Measurements from ENCODE around the gene GPC6.

Gene GPC6

DNA sequence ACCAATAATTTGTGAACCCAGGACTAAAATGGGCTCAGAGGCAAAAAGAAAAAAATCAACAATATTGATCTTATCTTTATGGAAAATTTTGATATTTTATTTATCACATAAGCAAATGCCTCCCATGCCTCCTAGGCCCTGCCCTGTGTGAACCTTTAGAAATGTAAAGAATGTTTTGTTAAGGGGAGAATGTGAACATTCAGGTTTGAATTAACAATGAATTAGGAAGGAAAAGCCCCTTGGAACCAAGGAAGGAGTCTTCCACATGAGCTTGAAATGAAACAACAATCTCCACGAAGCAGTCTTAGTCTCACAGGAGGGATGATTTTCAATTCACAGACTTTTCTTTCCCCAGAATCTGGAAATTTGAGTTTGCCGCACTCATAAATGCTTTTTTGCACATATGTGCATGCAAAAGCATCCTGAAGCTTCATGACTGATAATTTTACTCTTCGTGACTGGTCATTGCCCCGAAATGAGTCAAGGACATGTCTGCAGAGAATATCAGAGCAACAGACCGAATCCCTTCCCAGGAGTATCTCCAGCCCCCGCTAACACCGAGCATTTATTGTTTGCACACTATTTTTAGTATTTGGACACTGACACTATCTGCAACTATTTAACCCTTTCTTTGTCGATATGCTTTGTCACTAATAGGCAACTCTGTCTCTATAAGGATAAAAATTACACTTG, 1117.7 kb downstream of the GPC6 start:
- DNase-seq = no peak

DNA sequence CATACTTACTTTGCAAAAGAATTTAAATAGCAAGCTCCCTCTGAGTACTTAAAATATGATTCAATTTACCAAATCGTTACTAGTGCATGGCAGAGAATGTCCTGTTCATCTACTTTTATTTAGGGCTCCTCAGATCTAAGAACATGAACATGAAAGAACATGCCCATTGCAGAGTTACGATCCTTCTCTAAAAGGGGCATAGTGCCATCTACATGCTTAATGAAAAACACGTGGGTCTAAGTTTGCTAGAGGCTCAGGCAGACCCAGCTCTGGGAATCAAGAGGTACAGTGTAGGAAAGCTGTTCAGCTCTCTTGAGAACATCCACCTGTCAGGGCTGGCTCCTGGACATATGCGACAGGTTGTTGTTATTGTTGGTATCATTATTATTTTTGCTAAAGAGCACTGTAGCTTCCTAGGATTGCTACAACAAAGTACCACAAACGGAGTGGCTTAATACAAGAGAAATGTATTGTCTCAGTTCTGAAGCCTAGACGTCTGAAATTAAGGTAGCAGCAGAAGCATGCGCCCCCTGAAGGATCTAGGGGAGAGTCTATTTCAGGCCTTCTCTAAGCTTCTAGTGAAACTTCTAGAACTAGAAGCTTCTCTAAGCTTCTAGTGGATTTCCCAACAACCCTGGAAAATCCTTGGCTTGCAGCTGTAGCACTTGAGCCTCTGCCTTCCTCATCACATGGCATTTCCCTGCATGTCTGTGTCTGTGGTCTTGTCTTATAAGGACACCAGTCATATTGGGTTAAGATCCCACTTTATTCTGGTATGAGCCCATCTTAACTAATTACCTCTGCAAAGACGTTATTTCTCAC, 1119.0 kb downstream of the GPC6 start:
- no peak for DNase-seq

DNA sequence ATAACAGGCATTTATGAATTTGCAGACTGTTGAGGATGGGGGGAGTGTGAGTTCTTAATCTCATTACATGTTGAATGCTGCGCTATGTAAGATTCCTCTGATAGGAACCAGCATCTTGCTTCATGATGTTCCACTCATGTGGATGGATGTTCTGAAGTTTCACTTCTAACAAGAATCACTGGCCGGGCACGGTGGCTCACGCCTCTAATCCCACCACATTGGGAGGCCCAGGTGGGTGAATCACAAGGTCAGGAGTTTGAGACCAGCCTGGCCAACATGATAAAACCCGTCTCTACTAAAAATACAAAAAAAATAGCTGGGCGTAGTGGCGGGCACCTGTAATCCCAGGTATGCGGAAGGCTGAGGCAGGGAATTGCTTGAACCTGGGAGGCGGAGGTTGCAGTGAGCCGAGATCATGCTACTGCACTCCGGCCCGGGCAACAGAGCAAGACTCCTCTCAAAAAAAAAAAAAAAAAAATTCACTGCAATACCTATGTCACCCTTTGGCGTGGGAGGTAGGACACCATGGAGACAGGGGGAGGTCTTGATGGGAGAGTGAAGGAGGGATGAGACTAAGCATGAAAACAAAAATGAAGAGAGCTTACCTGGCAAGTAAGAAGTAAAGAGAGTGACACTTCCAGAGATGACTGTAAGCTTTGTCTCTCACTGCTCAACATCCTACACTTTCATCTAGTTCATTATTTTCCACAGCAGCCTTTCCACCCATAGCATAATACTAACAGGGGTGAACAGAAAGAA, 1119.8 kb downstream of the GPC6 start:
- peak; percentile 51 for DNase-seq

DNA sequence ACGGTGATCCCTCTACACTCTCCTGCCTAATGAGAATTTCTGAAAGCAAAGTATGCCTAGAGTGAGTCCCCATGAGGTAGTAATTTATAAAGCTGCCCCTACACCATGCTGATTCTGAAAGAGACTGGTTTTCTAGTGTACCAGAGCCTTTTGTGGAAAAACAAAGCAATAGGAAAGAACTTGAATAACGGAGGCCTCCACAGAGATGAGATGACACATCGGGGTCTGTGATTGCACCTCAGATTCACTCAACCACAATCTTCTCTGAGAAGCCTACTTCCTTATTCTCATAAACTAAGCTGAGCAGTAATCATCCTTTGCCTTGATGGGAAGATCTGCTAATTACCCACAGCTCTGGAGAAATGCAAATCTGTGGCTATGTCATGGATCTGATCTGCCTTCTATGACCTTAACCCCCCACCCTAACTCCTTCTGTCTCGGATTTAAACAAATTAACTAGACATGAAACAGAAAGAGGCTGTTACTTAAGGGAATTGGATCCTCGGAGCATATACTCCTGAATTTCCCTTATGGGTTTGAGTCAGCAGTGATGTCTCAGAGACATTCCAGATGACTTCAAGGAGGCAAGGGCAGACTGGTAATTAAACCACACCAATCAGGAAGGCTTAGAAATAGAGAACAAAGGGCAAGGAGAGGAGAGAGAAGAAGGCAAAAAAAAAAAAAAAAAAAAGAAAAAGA, 1124.8 kb downstream of the GPC6 start:
- DNase-seq = peak; percentile 36

DNA sequence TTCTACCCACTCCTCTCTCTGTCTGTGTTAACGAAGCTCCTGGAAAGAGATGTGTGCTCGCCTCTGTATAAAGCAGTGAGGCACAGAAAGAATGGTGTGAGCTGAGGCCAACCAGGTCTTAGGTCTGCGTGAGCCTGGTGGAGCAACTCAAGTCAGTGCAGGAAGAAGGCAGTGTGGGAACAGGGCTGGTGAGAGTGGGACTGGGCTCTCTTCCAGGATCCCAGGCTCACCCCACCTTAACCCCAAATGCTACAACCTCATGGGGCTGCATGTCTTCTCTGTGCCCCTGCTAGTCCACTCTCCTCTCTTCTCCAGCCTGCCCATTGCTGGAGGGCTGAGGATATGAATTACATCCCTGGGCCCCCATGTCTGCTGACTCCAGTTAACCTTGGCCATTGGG, 1125.5 kb downstream of the GPC6 start:
- DNase-seq = no peak

DNA sequence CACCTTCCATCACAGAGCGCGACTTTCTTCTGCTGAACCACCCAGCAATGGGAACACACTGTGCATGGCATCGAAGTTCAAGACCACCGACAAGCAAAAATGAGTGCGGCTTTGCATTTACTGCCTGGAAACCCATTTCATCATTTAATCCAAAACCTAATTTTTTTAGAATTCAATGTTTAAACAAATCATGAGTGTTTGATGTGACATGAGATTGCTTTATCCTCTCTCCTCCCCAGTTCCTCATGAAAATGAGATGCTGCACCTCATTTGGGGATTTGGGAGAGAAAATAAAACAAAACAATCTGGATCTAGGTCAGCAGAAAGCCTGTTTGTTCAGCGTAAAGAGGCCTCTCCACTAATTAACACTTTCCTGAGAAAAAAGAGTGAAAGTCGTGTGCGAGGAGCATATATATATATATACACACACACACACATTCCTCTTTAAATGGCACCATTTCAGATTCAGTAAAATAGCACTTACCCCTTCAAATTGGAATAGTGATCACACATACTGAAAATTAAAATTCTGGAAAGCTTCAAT, 1126.6 kb downstream of the GPC6 start:
- no peak for DNase-seq

DNA sequence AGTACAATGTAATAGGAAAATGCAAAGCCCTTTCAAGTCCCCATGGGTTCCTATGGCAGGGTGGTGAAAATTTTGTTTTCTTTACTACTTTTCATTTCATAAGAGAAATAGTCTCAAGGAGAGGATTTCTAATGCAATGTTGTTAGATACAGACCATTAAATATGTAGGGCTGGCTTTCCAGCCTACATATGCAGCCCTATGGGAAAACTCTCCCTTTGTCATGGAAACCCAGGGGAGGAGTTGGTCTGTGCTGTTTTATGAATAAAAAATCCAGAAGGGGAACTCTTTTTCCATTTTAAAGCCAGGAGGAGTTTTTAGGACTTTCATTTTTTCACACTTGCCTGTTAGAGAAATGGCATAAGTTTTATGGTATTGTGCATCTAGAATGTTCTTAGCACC, 1133.3 kb downstream of the GPC6 start:
- no peak for DNase-seq

DNA sequence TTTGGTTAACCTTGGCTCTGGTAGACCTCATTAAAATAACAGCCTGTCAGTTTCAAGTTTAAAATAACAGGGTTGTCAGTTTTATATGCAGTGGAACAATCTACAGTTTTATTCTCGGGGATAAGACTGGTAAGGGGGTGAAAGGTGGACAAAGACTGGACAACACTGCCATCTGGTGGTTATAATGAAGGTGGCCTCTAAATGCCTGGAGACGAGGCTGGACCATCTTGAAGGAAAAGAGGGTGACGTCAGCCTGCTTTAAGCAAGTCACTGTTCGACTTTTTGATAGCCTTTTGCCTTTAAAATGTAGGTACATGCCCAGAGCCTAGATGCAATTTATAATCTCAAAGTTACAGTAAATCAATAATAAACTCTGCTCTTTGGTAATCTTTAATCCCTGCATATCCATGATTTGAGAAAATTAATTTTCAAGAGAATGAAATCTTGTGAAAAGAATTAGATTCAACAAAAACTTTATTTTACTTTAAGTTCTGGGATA, 1135.9 kb downstream of the GPC6 start:
- DNase-seq = peak; percentile 77

DNA sequence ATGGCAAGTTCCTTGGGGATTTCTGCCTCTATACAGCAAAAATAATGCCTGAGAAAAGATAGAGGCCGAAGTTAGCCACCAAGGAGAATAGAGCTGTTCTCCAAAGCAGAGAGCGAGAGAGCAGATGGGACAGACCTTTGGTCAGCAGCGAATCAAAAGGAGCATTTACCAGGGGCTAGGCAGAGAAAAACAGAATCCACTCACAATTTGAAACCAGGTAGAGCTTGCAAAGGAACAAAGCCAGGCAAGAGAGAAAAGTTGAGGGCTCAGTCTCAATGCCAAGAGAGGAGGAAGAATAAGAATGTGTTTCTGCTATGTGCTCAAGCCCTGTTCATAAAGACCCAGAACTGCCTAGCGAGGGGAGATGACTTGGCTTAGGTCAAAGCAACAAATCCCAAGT, 1140.1 kb downstream of the GPC6 start:
- no peak for DNase-seq

DNA sequence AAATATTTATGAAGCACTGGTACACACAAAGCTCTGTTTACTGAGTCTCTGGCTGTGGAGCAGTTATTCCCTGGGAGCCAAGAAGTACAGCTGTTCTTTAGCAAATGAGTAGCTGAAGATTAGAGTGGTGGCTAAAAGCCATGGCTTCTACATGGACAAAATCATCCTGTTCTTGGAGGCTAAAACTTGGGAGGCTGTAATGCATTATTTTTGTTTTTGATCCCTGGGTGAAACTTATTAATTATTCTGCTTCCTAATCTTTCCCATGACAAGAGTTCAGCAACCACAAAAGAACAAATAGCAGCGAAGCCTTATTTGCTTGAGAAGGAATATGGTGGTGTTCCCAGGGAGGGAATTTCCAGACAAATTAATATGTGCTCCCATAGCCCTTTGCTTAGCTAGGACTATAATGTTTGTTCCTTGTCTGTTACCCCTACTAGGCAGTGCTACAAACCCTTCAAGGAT, 1143.4 kb downstream of the GPC6 start:
- DNase-seq = no peak

DNA sequence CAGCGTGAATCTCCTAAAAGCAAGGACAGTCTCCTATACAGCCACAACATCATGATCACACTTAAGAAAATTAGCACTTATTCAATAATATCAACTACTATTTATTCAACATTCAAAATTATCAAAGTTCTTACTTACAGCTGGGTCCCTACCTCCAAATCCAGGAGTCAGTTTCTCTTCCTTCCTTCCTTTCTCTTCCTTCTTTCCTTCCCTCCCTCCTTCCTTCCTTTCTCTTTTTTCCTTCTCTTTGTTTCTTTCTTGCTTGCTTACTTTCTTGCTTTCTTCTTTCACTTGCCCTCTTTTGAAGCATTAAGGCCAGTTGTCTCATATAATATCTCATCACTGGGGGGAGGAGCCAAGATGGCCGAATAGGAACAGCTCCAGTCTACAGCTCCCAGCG, 1145.2 kb downstream of the GPC6 start:
- no peak for DNase-seq

DNA sequence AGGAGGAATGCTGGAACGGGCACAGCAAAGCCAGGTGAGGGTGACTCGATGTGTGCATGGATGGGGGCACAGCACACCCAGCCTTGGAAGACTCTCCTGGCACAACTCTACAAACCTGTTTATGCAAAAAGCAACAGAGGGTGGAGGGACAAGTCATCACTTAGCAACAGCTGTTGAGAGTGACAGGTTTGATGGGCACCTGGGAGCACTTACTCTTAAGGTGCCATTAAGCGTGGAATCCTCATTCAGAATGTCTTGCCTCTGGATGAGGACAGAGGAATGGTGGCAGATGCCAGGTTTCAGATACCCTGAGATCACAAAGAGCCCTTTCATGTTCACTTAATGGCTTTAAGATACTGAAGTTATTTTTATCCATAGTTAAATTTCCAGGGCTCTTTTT, 1155.9 kb downstream of the GPC6 start:
- DNase-seq = no peak

DNA sequence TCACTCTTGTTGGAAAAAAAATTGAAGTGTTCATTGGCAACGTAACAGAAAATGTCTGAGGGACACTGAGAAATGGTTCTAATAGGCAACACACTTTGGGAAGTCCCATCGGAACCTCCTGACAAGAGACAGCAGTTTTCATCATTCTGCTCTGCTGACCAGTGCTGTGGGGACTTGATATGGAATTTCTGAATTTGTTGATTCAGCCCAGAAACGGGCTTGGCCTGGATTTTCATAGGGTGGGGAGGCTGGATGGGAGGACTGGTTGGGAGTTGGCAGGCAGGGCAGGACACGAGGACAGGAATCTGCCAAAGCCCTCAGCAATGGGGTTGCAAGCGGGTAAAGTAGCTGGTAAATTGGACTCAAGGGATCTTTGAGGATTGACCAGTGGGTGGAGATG, 1156.4 kb downstream of the GPC6 start:
- no peak for DNase-seq

DNA sequence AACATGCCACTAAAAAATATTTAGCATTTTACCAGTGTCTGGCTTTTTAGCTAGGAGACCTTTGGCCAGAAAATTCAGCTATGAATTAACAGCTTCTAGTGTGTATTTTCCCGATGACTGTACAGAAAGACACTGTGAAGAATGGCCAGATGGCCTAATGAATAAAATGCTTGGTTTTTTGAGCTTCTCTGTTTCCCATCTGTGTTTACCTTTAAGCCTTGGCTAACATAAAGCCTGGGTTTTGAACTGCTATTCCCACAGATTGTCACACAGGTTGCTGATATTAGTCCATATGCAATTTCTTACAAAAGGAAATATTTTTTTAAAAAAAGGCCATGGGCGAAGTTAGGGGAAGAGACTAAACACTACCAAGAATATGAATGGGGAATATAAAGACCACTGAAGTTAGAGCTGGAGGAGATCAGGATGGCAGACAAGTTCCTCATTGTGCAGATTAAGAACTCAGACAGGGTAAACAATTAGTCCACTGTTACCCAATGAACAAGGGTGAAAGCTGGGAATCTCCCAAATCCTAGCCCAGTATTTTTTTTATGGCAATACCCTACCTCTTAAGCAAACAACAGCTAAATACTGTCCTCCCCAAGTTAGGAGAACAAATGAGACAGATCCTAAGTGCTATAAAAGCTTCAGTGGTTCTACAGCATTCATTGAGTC, 1157.8 kb downstream of the GPC6 start:
- DNase-seq = no peak

DNA sequence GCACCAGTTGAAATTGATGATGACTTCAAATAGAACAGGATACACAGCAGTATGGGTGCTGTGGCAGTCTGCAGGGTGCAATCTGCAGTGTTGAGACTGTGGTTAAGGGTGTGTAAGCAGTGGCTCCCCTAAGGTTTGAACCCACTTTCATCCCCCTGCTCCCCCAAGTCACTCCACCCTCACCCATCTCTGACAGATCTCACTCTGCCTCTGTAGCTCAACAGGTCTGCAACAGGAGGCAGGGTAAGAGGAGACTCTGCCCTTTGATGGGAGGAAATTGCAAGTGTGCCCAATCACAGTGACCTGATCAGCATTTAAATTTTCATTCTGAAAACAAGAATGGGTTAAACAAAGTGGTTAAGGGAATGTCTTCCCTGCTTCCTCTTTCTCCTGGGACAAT, 1160.4 kb downstream of the GPC6 start:
- no peak for DNase-seq

DNA sequence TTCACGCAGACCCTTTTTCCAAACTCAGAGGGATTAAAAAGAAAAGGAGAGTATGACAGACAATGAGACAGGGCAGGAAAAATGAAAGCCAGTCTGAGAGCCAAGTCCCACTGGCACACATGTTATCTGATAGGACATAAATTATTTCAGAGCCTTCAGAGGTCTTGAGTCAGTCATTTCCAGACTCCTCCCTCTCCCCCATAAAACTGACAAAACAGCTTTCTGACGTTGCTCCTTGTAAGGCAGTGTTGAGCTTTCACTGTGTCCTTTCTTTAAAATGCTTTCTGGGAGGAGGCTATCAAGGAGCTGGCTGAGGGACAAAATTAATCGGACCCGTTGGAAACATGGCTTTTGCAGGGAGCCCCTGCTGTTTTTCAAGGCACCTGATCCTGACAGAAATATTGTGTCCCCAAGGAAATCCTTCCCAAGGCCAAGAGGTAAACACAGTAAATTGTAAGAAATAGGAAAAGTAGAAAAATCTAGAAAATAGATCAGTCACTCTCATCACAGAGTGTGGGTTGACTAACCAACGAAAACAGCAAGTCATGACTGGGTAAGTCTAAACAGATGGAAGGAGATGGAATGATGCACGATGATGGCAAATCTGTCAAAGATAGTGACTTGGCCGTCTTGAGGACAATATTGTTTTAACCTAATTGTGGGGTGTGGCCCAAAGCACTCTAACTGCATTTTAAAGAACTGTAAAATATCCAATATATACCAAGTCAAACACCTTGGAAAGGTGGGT, 1163.2 kb downstream of the GPC6 start:
- DNase-seq = no peak

DNA sequence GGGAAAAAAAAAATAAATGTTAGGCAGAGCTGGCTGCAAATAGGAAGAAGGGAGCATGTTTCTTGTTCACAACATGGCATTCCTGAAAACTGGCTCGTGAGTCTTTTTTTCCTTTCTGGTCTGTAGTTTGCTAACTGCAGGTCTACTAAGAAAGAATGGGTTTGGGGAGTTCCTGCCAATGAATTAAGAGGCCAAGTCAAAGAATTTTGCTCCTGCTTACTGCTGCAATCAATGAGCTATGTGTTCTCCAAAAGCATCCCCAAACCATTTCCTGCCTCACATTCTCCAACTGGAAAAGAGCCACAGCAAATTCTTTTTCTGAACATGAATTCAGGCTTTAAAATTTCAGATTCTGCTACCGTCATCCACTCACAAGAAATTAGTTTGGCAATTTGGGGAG, 1164.3 kb downstream of the GPC6 start:
- no peak for DNase-seq

DNA sequence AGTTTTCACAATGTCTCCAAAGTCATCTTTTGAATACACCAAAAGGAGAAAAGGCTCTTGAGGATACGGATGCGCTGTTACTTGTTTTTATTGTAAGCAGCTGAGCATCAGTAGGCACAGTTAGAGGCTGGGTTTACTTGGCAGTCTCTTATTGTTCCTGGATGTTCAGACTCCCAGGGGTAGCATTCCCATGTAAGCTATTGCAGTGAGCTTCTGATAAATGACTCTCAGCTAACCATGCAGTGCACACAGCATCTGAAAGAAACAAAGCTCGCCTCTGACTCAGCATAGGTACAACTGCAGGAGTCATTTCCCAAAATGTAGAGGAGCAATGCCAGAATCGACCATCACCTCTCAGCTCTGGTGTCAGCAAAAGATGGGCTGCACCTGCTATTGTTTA, 1168.1 kb downstream of the GPC6 start:
- no peak for DNase-seq

DNA sequence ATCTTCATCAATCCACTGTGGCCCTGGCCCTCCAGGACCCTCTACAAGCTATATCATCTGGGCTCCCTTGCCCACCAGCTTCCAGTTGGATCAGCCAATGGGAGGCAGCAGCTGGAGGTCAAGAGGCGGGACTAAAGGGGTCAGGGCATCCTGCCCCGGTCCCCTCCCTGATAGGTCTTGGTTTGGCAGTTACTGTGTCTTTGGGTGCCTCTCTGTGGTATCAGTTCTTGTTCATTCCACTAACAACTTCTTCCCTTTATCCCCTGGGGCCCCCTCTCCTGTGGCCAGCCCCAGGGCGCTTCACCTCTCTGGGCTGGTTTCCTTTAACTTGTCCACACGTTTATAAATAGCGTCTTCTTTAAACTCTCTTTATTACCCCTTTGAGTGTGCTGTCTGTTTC, 1169.3 kb downstream of the GPC6 start:
- no peak for DNase-seq

DNA sequence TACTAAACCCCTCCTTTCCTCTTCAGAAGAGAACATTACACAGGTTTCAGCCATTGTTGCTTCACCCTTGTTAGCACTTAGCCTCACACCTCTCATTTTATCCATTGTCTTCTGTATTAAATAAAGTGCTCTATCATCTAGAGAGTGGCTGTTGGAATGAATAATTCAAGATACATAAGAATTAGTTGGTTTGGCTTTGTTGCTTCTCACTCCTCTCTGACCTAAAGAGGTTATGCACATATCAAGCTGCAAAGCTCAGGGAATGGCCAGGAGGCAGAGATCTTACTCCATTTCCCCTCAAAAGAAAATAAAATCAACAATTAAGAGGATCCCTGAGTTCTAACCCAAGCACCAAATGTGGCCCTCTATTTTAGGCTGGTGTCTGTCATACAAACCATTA, 1173.2 kb downstream of the GPC6 start:
- no peak for DNase-seq

DNA sequence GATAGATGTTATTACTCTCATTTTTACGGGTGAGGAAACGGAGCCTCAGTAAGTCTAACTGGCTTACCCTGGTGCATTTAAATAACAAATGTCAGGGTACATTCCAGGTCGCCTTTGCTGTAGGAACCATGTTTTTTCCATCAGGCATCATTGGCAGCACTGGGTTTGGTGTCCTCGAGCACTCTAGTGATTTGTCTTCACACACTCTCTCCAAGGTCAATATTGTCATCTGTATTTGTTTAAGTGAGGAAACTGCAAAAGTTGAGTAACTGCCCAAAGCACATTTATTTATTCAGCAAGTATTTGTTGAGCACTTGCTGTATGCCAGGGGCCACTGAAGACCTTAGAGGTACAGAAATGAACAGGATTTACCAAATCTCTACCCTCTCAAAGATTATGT, 1174.3 kb downstream of the GPC6 start:
- DNase-seq = no peak

Data from stimulated activated CD4-positive, alpha-beta T cell treated with anti-CD3 and anti-CD28 coated beads, Interleukin-4, amount 100 ng/mL, for 24 hours (primary cell).